ENCODE results near the gene OR10H5.

GRCh38 chr19:15815306-15815705 lies 27.8 kb downstream of the OR10H5 start, which contains the start of gene OR10H1:
- TF ChIP-seq CTCF (IDR thresholded peaks at IDR 0.05; ENCODE audit: borderline replicate concordance, extremely low read depth, low read length, poor library complexity, severe bottlenecking) (no peak), EZH2 (IDR thresholded peaks at IDR 0.05; ENCODE audit: borderline replicate concordance, low read depth, low read length, severe bottlenecking) (no peak)

Data from DND-41 (cell line).